Left ventricle myocardium inferior (tissue), 1 donor: ENCODE data around the gene MAPK1. TPM values are rescaled to one million over a fixed set of nuclear protein-coding genes. Genes with fewer than 3 reads are reported as not detected.

Source experiments
- DNase-seq: peaks from one replicate; pipeline ENCODE4 v3.0.0-alpha.2; 2020
- H3K27ac ChIP-seq: fragments of 200-600 bp; replicated peaks from 2 replicates; pipeline ENCODE4 v1.8.0; 2021
- H3K27me3 ChIP-seq: fragments of 200-600 bp; 2 replicates; pipeline ENCODE4 v1.8.0; 2021; ENCODE audit warnings: low read depth
- H3K36me3 ChIP-seq: fragments of 200-600 bp; 2 replicates; pipeline ENCODE4 v1.8.0; 2021
- H3K4me1 ChIP-seq: fragments of 200-600 bp; 2 replicates; pipeline ENCODE4 v1.8.0; 2021
- H3K4me3 ChIP-seq: fragments of 200-600 bp; 2 replicates; pipeline ENCODE4 v1.8.0; 2021; ENCODE audit warnings: mild to moderate bottlenecking, moderate library complexity
- H3K9me3 ChIP-seq: fragments of 200-600 bp; replicated peaks from 2 replicates; pipeline ENCODE4 v1.8.0; 2021
- CTCF ChIP-seq: fragments of 200-600 bp; IDR thresholded peaks from 2 replicates; pipeline ENCODE4 v1.8.0; 2021; ENCODE audit warnings: antibody characterized with exemption, mild to moderate bottlenecking, borderline replicate concordance
- intact Hi-C: fragments of 100-400 bp; cut with micrococcal nuclease; formaldehyde crosslinking; loops from one replicate; pipeline ENCODE4 v1.11.0; 2022
- total RNA-seq: library from RNA; stranded (reverse); fragmentation: NEBNext Ultra II Directional; extraction: Animal tissue kit (Norgen Biotek cat#: 25700); gene quantifications from one replicate; pipeline ENCODE4 v1.2.1, GENCODE V29; 2021
- donor health status: DM: no; HTN: yes; CAD: no; lungs with severe emphysema.

The MAPK1 gene
- total RNA-seq, 1 donor from 2014 or later = 91.7 TPM

GRCh38 chr22:21708960-21709359 lies 158.5 kb downstream of the MAPK1 start:
- H3K27me3 ChIP-seq = no peaks in the 10 kb centered on the region
- DNase-seq = no peak
- H3K9me3 ChIP-seq = no peaks in the 10 kb centered on the region
- no peak overlapping the region for H3K4me3 ChIP-seq
- peaks cover 3% of the 10 kb centered on the region for H3K36me3 ChIP-seq
- H3K27ac ChIP-seq = no peak overlapping the region
- H3K4me1 ChIP-seq = peaks cover 26% of the 10 kb centered on the region
- TF ChIP-seq CTCF = no peak
- intact Hi-C loops = no loop called here

DNA sequence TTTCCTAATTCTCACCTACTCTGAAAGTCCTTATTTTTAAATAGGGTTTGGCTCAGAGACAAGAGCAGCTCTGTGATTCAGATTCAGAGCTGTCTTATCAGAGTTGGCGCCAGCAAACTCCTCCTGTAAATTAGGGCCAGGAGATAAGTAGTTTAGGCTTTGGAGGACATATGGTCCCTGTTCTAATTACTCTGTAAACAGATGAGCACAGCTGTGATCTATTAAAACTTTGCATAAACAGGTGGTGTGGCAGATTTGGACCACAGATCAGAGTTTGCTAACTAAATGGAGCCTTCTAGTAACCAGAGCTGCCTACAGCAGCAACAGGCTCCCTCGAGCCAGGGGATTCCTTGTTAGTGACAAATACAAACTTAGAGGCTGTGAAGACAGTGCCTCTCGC lies 159.8 kb downstream of the MAPK1 start:
- H3K4me3 ChIP-seq = no peak overlapping the region
- H3K4me1 ChIP-seq = peaks cover 13% of the 10 kb centered on the region
- no peaks in the 10 kb centered on the region for H3K27me3 ChIP-seq
- TF ChIP-seq CTCF = no peak
- no peak for DNase-seq
- no peaks in the 10 kb centered on the region for H3K9me3 ChIP-seq
- no peak overlapping the region for H3K27ac ChIP-seq
- intact Hi-C loops = no loop called here
- H3K36me3 ChIP-seq = peaks cover 8% of the 10 kb centered on the region

Other genes starting within 250 kb of the MAPK1 start
- 4.5 TPM for gene YDJC, start 237.6 kb downstream of the MAPK1 start, total RNA-seq
- 0.11 TPM for gene CCDC116, start 234.9 kb downstream of the MAPK1 start, total RNA-seq
- 18.3 TPM for gene SDF2L1, start 225.3 kb downstream of the MAPK1 start, total RNA-seq
- 27.1 TPM for gene PPIL2, start 201.6 kb downstream of the MAPK1 start, total RNA-seq
- 8.3 TPM for gene YPEL1, start 131.9 kb downstream of the MAPK1 start, total RNA-seq
- 17.5 TPM for gene PPM1F, start 85.2 kb upstream of the MAPK1 start, total RNA-seq
- 11.2 TPM for gene TOP3B, start 115.1 kb upstream of the MAPK1 start, total RNA-seq